MM.1S (cell line): Measurements from ENCODE around the gene PRRX2.
A peak's percentile ranks its signal among the peaks of the same experiment; 100 is the strongest.

ENCODE experiments used
- DNase-seq: peaks from one replicate; pipeline ENCODE4 v3.0.0-alpha.2; 2015
- H2AFZ ChIP-seq: fragments of 300-600 bp; sonication (generic); 2 replicates; pipeline ENCODE4 v1.6.0; 2016; ENCODE audit warnings: antibody characterized with exemption, low read length
- H3F3A ChIP-seq: fragments of 300-600 bp; sonication (generic); 2 replicates; pipeline ENCODE4 v1.6.1; 2016; ENCODE audit warnings: mild to moderate bottlenecking, antibody characterized with exemption, low read length, moderate library complexity, mixed read lengths; ENCODE audit not compliant: insufficient read depth
- H3K27ac ChIP-seq: fragments of 300-600 bp; sonication (generic); 2 replicates; pipeline ENCODE4 v1.5.1; 2016; ENCODE audit warnings: mild to moderate bottlenecking, low read length
- H3K27me3 ChIP-seq: fragments of 300-600 bp; sonication (generic); replicated peaks from 2 replicates; pipeline ENCODE4 v1.6.0; 2016; ENCODE audit warnings: low read length; ENCODE audit not compliant: insufficient read depth
- H3K36me3 ChIP-seq: fragments of 300-600 bp; sonication (generic); replicated peaks from 2 replicates; pipeline ENCODE4 v1.6.1; 2016; ENCODE audit warnings: mild to moderate bottlenecking, low read length, mixed read lengths; ENCODE audit not compliant: insufficient read depth
- H3K4me1 ChIP-seq: fragments of 300-600 bp; sonication (generic); 2 replicates; pipeline ENCODE4 v1.6.1; 2016; ENCODE audit warnings: low read length, mixed read lengths
- H3K4me2 ChIP-seq: fragments of 300-600 bp; sonication (generic); 2 replicates; pipeline ENCODE4 v1.6.0; 2016; ENCODE audit warnings: low read depth, low read length
- H3K4me3 ChIP-seq: fragments of 300-600 bp; sonication (generic); 2 replicates; pipeline ENCODE4 v1.5.1; 2016; ENCODE audit warnings: low read length, mixed read lengths
- H3K79me2 ChIP-seq: fragments of 300-600 bp; sonication (generic); 2 replicates; pipeline ENCODE4 v1.6.1; 2016; ENCODE audit warnings: mixed run types, low read length, mixed read lengths
- H3K9ac ChIP-seq: fragments of 300-600 bp; sonication (generic); 2 replicates; pipeline ENCODE4 v1.6.1; 2016; ENCODE audit warnings: low read length, mixed read lengths
- H3K9me2 ChIP-seq: fragments of 300-600 bp; sonication (generic); replicated peaks from 2 replicates; pipeline ENCODE4 v1.6.1; 2016; ENCODE audit warnings: mild to moderate bottlenecking, low read length, mixed read lengths; ENCODE audit not compliant: insufficient read depth
- H3K9me3 ChIP-seq: fragments of 300-600 bp; sonication (generic); replicated peaks from 2 replicates; pipeline ENCODE4 v1.6.1; 2016; ENCODE audit warnings: mild to moderate bottlenecking, low read length, mixed read lengths; ENCODE audit not compliant: insufficient read depth
- H4K20me1 ChIP-seq: fragments of 300-600 bp; sonication (generic); 2 replicates; pipeline ENCODE4 v1.6.1; 2016; ENCODE audit warnings: mild to moderate bottlenecking, low read length, moderate library complexity, mixed read lengths; ENCODE audit not compliant: insufficient read depth
- EZH2 ChIP-seq: fragments of 300-600 bp; sonication (generic); optimal IDR thresholded peaks from 2 replicates; pipeline ENCODE3; 2017; ENCODE audit warnings: low read depth, mild to moderate bottlenecking, antibody characterized with exemption, low read length, mixed read lengths
- EZH2phosphoT487 ChIP-seq: fragments of 300-600 bp; sonication (generic); IDR thresholded peaks from 2 replicates; pipeline ENCODE4 v1.6.1; 2018; ENCODE audit warnings: antibody characterized with exemption, low read length
- TF ChIP-seq, protein P1 (sequence below): fragments of 300-600 bp; sonication (generic); IDR thresholded peaks from 2 replicates; pipeline ENCODE4 v1.5.1; 2016; ENCODE audit warnings: antibody characterized with exemption, low read length, mixed read lengths

The PRRX2 gene

DNA sequence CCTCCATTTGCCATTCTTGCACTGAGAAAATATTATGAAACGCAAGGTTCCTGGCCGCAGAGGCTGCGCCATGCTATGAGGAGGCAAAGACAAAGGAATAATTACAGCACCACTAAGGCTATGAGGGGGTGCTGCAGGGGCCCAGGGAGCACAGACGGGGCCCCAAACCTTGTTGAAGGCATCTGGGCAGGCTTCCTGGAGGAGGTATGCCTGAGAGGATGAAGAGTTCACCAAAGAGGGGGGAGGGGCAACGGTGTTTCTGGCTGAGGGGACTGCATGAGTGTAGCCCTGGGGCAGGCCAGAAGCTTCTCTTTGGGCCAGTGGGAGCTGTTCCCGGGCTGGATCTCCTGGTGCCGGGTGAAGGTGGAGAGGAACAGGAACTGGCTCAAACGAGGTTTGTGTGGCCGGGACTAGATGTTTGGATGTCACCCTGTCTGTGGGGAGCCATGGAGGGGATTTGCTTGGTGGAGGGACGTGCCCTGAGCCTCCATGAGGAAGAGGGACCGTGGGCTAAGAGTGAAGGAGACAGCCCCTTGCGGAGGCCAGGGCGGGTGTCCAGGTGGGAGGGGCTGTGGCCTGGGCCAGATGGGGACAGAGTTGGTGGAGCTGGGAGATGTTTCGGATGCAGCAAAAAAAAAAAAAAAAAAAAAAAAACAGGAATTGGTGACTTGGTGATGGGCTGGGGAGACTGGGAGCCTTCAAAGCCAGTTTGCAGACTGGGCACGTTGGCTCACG is 59.2 kb downstream of the PRRX2 start:
- no peaks in the 10 kb centered on the region for H3K79me2 ChIP-seq
- H3K9ac ChIP-seq = no peak overlapping the region
- H3K4me1 ChIP-seq = no peaks in the 10 kb centered on the region
- H3K9me3 ChIP-seq = no peaks in the 10 kb centered on the region
- H3K36me3 ChIP-seq = no peaks in the 10 kb centered on the region
- H3K27ac ChIP-seq = no peak overlapping the region
- H3K27me3 ChIP-seq = peaks cover 94% of the 10 kb centered on the region
- no peak overlapping the region for H3K4me2 ChIP-seq
- TF ChIP-seq, protein P1, sequence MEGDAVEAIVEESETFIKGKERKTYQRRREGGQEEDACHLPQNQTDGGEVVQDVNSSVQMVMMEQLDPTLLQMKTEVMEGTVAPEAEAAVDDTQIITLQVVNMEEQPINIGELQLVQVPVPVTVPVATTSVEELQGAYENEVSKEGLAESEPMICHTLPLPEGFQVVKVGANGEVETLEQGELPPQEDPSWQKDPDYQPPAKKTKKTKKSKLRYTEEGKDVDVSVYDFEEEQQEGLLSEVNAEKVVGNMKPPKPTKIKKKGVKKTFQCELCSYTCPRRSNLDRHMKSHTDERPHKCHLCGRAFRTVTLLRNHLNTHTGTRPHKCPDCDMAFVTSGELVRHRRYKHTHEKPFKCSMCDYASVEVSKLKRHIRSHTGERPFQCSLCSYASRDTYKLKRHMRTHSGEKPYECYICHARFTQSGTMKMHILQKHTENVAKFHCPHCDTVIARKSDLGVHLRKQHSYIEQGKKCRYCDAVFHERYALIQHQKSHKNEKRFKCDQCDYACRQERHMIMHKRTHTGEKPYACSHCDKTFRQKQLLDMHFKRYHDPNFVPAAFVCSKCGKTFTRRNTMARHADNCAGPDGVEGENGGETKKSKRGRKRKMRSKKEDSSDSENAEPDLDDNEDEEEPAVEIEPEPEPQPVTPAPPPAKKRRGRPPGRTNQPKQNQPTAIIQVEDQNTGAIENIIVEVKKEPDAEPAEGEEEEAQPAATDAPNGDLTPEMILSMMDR = no peak
- no peak for TF ChIP-seq EZH2phosphoT487
- no peak for TF ChIP-seq EZH2
- DNase-seq = no peak
- H2AFZ ChIP-seq = no peak overlapping the region
- no peaks in the 10 kb centered on the region for H3F3A ChIP-seq
- H3K9me2 ChIP-seq = no peaks in the 10 kb centered on the region
- H3K4me3 ChIP-seq = no peak overlapping the region
- no peaks in the 10 kb centered on the region for H4K20me1 ChIP-seq

DNA sequence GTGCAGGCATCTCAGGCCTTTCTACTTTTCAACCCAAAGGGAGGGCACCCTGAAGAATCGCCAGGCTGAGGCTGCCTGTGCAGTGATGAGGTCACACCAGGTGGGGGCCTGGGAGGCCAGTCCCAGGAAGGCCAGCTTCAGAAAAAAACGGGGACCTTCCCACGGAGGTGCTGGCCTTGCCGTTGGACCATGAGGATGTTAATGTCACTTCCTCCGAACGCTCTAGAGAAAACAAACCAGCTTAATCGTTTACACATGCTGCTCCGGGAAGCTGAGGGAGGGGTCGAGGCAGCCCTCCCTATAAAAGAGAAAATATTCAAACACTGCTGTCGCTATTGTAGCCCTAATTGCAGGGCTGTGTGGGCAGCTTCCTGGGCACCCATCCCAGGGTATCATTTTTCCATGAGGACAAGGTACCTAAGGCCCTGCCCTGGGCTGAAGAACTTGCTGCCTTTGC is 60.4 kb downstream of the PRRX2 start:
- H3K9ac ChIP-seq = no peak overlapping the region
- H2AFZ ChIP-seq = no peak overlapping the region
- H3K79me2 ChIP-seq = no peaks in the 10 kb centered on the region
- H4K20me1 ChIP-seq = no peaks in the 10 kb centered on the region
- no peaks in the 10 kb centered on the region for H3K9me3 ChIP-seq
- no peak overlapping the region for H3K4me2 ChIP-seq
- H3K27me3 ChIP-seq = peaks cover 89% of the 10 kb centered on the region
- no peak overlapping the region for H3K4me3 ChIP-seq
- H3K9me2 ChIP-seq = no peaks in the 10 kb centered on the region
- H3K36me3 ChIP-seq = no peaks in the 10 kb centered on the region
- H3K4me1 ChIP-seq = no peaks in the 10 kb centered on the region
- no peaks in the 10 kb centered on the region for H3F3A ChIP-seq
- TF ChIP-seq EZH2phosphoT487 (no peak), EZH2 (no peak)
- TF ChIP-seq, protein P1 = no peak
- DNase-seq = no peak
- no peak overlapping the region for H3K27ac ChIP-seq

DNA sequence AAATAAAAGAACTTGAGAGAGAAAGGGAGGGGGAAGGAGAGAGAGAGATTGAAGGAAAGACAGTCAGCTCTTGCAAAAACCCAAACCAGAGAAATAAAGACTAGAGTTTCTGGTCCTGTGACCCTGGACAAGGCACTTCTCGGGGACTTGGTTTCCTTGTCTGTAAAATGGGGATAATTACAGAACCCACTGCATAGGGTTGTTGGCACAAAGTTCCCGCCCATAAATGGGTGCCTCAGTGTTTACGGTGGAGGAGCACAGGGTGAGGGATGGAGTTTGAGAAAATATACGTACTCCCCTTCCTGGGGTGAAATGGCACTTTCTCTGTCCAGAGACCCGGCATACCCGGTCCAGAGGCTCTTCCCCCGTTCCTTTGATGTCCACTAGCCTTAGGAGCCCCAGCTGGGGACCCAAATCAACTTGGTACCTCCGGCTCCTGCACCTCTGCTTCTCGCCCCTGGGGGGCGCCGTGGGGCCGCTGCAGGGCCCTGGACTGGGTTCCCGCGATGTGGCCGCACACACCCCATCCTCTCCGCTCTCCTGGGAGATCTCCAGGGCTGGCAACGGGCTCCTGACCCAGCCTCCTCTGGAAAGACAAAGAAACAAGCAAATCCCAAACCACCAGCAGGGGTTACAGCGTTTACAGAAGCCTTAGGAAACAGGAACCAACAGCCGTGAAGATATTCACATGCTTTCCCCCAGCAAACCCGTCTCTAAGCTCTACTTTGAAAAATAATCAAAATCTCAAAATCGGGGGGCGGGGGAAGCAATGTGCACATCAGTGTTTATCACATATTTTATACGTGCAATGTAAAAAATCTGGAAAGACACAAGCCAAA is 61.1 kb downstream of the PRRX2 start:
- Histone ChIP-seq H3K9ac (no peak overlapping the region), H3K27ac (no peak overlapping the region), H3K27me3 (peaks cover 89% of the 10 kb centered on the region), H3K9me3 (no peaks in the 10 kb centered on the region), H3K9me2 (no peaks in the 10 kb centered on the region), H3K4me3 (no peak overlapping the region), H4K20me1 (no peaks in the 10 kb centered on the region), H3K79me2 (no peaks in the 10 kb centered on the region), H2AFZ (no peak overlapping the region), H3K4me2 (peak overlapping the region; percentile 52; the same call in 1 of the 2 replicates), H3K4me1 (no peaks in the 10 kb centered on the region), H3K36me3 (no peaks in the 10 kb centered on the region), H3F3A (no peaks in the 10 kb centered on the region)
- TF ChIP-seq EZH2phosphoT487 = no peak
- TF ChIP-seq EZH2 = no peak
- TF ChIP-seq, protein P1 = peak; percentile 90
- peak; percentile 39 for DNase-seq
